OCI-LY1 (cell line): ENCODE results near the gene DTL.

Experiments used
- H2AFZ ChIP-seq: fragments of 200-600 bp; sonication (generic), shearing (Covaris generic); 2 replicates; pipeline ENCODE4 v1.6.0; 2014; ENCODE audit warnings: antibody characterized with exemption, mild to moderate bottlenecking, low read length
- H3F3A ChIP-seq: fragments of 200-600 bp; sonication (generic), shearing (Covaris generic); 2 replicates; pipeline ENCODE4 v1.6.0; 2014; ENCODE audit warnings: mild to moderate bottlenecking, antibody characterized with exemption, low read length, moderate library complexity; ENCODE audit not compliant: insufficient read depth
- H3K27ac ChIP-seq: fragments of 200-600 bp; sonication (generic); 2 replicates; pipeline ENCODE4 v1.5.1; 2014; ENCODE audit warnings: low read length, mixed run types, mild to moderate bottlenecking, low read depth; ENCODE audit not compliant: poor library complexity, severe bottlenecking
- H3K27me3 ChIP-seq: fragments of 200-600 bp; sonication (generic); 2 replicates; pipeline ENCODE4 v1.6.0; 2014; ENCODE audit warnings: antibody characterized with exemption, mild to moderate bottlenecking, low read length, moderate library complexity; ENCODE audit not compliant: insufficient read depth
- H3K36me3 ChIP-seq: fragments of 200-600 bp; sonication (generic); 2 replicates; pipeline ENCODE4 v1.6.1; 2014; ENCODE audit warnings: mild to moderate bottlenecking, antibody characterized with exemption, low read length, moderate library complexity, mixed read lengths; ENCODE audit not compliant: insufficient read depth
- H3K4me1 ChIP-seq: fragments of 200-600 bp; sonication (generic); 2 replicates; pipeline ENCODE4 v1.5.1; 2014; ENCODE audit warnings: mild to moderate bottlenecking, low read length, moderate library complexity; ENCODE audit not compliant: insufficient read depth, severe bottlenecking
- H3K4me2 ChIP-seq: fragments of 200-600 bp; sonication (generic), shearing (Covaris generic); 2 replicates; pipeline ENCODE4 v1.6.1; 2014; ENCODE audit warnings: low read length
- H3K4me3 ChIP-seq: fragments of 200-600 bp; sonication (generic); 2 replicates; pipeline ENCODE4 v1.5.1; 2014; ENCODE audit warnings: low read length, low read depth, mild to moderate bottlenecking, mixed read lengths; ENCODE audit not compliant: poor library complexity, severe bottlenecking
- H3K79me2 ChIP-seq: fragments of 200-600 bp; shearing (Covaris generic); 2 replicates; pipeline ENCODE4 v1.6.1; 2016; ENCODE audit warnings: mixed run types, low read length, mixed read lengths; ENCODE audit not compliant: insufficient read depth
- H3K9ac ChIP-seq: fragments of 200-600 bp; sonication (generic), shearing (Covaris generic); 2 replicates; pipeline ENCODE4 v1.6.1; 2014; ENCODE audit warnings: mild to moderate bottlenecking, low read length, mixed read lengths
- H3K9me2 ChIP-seq: fragments of 200-600 bp; sonication (generic), shearing (Covaris generic); 2 replicates; pipeline ENCODE4 v1.6.1; 2014; ENCODE audit warnings: low read depth, mild to moderate bottlenecking, low read length, mixed read lengths
- H3K9me3 ChIP-seq: fragments of 200-600 bp; shearing (Covaris generic); 2 replicates; pipeline ENCODE4 v1.6.1; 2014; ENCODE audit warnings: low read length, mixed read lengths
- H4K20me1 ChIP-seq: fragments of 200-600 bp; sonication (generic), shearing (Covaris generic); 2 replicates; pipeline ENCODE4 v1.6.0; 2016; ENCODE audit warnings: mild to moderate bottlenecking, low read length; ENCODE audit not compliant: insufficient read depth
- EZH2 ChIP-seq: fragments of 200-600 bp; sonication (generic), shearing (Covaris generic); IDR thresholded peaks from 2 replicates; pipeline ENCODE4 v1.8.0; 2017; ENCODE audit warnings: borderline replicate concordance, mixed run types, mild to moderate bottlenecking, antibody characterized with exemption, low read length, moderate library complexity, mixed read lengths
- TF ChIP-seq, protein P1 (sequence below): fragments of 200-600 bp; sonication (generic), shearing (Covaris generic); IDR thresholded peaks from 2 replicates; pipeline ENCODE4 v1.5.1; 2017; ENCODE audit warnings: mild to moderate bottlenecking, antibody characterized with exemption, low read length, moderate library complexity, mixed read lengths

Gene DTL

DNA sequence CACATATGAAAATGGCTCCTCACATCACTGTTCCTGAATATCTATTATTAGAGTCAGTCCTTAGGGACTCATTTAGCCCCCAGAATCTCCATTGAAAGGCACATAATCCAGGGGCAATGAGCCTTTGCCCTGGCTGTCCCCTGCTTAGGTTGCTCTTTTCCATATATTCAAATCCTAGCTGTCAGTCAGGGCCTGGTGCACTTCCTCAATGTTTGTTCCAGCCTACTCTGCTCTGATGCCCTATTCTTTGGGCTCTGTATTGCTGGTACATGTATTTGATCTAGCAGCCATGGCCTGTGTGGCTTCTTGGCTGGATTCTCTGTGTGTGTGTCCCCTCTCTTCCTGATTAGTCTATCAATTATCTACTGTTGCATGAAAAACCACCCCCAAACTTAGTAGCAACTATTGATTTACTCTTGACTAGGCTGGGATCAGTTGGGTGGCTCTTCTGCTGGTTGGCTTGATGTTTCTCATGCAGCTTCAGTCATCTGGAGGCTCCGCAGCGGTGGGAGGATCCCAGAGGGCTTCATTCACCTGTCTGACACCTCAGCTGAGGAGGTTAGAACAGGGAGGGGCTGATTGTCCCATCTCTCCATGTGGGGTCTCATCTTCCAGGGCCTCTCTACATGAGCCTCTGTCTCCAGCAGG lies 107.5 kb downstream of the DTL start:
- Histone ChIP-seq H3K36me3 (peaks cover 4% of the 10 kb centered on the region; the same call in 1 of the 2 replicates), H3K4me1 (peaks cover 14% of the 10 kb centered on the region), H3K27ac (no peak overlapping the region), H4K20me1 (no peaks in the 10 kb centered on the region), H2AFZ (no peak overlapping the region), H3K4me2 (no peak overlapping the region), H3K79me2 (no peaks in the 10 kb centered on the region), H3K27me3 (no peaks in the 10 kb centered on the region), H3K4me3 (no peak overlapping the region), H3K9me2 (no peaks in the 10 kb centered on the region), H3F3A (no peaks in the 10 kb centered on the region), H3K9ac (no peak overlapping the region), H3K9me3 (no peaks in the 10 kb centered on the region)
- TF ChIP-seq, protein P1, sequence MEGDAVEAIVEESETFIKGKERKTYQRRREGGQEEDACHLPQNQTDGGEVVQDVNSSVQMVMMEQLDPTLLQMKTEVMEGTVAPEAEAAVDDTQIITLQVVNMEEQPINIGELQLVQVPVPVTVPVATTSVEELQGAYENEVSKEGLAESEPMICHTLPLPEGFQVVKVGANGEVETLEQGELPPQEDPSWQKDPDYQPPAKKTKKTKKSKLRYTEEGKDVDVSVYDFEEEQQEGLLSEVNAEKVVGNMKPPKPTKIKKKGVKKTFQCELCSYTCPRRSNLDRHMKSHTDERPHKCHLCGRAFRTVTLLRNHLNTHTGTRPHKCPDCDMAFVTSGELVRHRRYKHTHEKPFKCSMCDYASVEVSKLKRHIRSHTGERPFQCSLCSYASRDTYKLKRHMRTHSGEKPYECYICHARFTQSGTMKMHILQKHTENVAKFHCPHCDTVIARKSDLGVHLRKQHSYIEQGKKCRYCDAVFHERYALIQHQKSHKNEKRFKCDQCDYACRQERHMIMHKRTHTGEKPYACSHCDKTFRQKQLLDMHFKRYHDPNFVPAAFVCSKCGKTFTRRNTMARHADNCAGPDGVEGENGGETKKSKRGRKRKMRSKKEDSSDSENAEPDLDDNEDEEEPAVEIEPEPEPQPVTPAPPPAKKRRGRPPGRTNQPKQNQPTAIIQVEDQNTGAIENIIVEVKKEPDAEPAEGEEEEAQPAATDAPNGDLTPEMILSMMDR, result no peak
- no peak for TF ChIP-seq EZH2

DNA sequence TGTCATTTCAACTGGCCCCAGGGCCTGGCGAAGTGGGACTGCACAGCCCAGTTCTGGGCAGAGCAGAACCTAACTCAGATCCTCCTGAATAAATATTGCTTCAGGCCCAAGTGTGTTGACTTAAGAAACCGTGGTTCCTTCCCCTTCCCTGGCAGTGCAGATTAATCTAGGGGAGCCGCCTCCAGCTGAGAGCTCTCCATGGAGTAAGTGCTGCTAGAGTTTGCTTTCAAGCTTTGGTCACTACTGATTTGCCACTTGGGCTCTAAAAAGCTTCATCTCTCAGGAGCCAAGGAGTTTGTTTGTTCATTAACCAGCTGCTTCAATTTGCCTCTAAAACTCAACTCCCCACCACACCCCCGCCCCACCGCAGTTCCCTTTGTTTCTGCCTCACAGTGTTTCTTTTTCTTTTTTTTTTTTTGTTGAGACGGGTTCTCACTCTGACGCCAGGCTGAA lies 112.1 kb downstream of the DTL start:
- Histone ChIP-seq H3K79me2 (no peaks in the 10 kb centered on the region), H3K4me1 (peaks cover 42% of the 10 kb centered on the region), H3K36me3 (peaks cover 4% of the 10 kb centered on the region; the same call in 1 of the 2 replicates), H3K9ac (peak overlapping the region; percentile 16; the same call in 1 of the 2 replicates), H3K9me2 (no peaks in the 10 kb centered on the region), H3K9me3 (no peaks in the 10 kb centered on the region), H3K27me3 (no peaks in the 10 kb centered on the region), H3F3A (no peaks in the 10 kb centered on the region), H3K27ac (peak overlapping the region; percentile 74), H4K20me1 (no peaks in the 10 kb centered on the region), H3K4me2 (no peak overlapping the region), H3K4me3 (no peak overlapping the region), H2AFZ (no peak overlapping the region)
- TF ChIP-seq, protein P1, result no peak
- TF ChIP-seq EZH2, result no peak

DNA sequence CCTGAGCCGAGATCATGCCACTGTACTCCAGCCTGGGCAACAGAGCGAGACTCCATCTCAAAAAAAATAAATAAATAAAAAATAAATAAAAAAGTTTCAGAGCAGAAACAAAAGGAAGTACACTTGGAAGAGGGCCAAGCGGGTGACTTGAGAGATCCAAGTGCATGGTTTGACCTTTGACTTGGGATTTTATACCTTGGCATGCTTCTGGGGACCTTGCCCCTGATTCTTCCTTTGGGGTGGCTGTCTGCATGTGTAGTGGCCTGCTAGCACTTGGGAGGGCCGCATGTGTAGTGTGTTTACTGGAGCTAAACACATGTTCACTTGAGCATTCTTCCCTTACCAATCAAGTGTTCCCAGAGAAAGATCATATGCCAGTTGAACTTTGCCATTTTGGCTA lies 114.0 kb downstream of the DTL start:
- Histone ChIP-seq H3K9me3 (no peaks in the 10 kb centered on the region), H3K36me3 (no peaks in the 10 kb centered on the region), H3K9me2 (no peaks in the 10 kb centered on the region), H3F3A (no peaks in the 10 kb centered on the region), H3K27me3 (no peaks in the 10 kb centered on the region), H4K20me1 (no peaks in the 10 kb centered on the region), H3K27ac (peak overlapping the region; percentile 74), H3K4me3 (no peak overlapping the region), H2AFZ (no peak overlapping the region), H3K9ac (no peak overlapping the region), H3K4me1 (peaks cover 42% of the 10 kb centered on the region), H3K4me2 (no peak overlapping the region), H3K79me2 (no peaks in the 10 kb centered on the region)
- TF ChIP-seq EZH2, result no peak
- TF ChIP-seq, protein P1, result no peak
